GM19025 (cell line): Measurements from ENCODE around the gene RXRA.

Experiments
- ATAC-seq: cut with Tn5 transposase; IDR thresholded peaks from one replicate; pipeline ENCODE4 v1.9.1; 2021; ENCODE audit warnings: mild to moderate bottlenecking, low read depth, moderate library complexity; ENCODE audit not compliant: unreplicated experiment

The RXRA gene

DNA sequence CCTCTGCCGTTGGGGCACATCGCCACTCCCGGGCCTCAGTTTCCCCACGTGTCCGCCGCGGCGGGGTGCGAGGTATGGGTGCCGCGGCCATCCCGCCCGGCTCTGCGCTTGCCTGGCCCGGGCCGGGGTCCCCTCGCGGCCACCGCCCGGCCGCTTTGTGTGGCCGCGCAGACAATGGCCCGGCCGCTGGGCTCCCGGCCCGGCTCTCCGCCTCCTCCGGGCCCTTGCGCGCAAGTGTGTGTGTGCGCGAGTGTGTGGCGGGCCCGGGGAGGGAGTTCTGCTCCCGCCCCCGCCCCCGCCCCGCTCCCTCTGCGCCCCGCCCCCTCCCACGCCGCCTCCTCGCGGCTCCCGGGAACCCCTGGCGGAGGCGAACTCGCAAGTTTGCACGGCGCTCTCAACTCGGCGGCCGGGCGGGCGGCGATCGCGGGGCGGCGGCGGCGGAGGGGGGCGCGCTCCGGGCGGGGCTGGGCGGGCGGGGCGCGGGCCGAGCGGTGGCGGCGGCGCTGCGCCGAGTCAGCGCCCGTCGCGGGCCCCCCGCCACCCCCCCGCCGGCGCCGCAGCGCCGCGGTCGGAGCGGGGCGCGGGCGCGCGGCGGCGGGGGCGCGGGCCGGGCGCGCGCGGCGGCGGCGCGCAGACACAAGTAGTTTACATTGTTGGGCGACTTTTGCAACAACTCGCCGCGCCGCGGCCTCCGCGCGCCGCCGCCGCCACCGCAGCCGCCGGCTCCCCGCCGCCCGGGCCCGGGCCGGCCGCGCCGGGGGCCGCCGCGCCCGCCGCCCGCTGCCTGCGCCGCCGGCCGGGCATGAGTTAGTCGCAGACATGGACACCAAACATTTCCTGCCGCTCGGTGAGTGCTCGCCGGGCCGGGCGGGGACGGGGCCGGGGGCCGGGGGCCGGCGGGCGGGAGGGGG lies at the start of gene RXRA:
Gene RXRA (plus strand): TSS at position 643 of the 911 bp plus-strand sequence. CDS start 177 bp downstream, at position 820.
- no peak for ATAC-seq

DNA sequence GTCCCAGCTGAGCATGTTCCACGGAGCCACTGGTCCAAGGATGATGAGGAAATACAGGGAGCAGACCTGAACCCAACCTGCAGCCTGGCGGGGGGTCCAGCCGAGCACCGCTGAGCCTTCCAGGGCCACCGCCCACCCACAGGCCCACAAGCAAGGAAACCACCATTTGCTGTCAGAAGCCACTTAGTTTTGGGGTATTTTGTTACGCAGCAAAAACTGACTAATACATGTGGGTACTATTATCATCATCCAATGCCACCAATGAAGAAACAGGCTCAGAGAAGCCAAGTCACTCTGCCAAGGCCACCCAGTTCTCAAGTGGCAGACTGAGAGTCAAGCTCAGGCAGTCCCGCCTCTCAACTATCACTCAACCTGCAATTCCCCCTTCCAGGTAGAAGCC lies 48.0 kb upstream of the RXRA start:
- no peak for ATAC-seq

DNA sequence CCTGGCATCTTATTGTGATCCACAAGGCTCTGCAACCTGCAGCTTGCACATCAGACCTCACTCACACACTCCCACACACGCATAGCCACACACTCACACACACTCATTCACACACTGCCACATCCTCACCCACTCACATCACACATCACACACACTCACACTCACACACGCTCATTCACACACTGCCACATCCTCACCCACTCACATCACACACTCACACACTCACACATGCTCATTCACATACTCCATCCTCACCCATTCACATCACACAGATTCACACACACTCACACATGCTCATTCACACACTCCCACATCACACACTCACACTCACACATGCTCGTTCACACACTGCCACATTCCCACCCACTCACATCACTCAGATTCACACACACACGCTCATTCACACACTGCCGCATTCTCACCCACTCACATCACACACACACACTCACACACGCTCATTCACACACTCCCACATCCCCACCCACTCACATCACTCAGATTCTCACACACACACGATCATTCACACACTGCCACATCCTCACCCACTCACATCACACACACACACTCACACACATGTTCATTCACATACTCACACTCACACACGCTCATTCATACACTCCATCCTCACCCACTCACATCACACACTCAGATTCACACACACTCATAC lies 47.1 kb upstream of the RXRA start:
- no peak for ATAC-seq

DNA sequence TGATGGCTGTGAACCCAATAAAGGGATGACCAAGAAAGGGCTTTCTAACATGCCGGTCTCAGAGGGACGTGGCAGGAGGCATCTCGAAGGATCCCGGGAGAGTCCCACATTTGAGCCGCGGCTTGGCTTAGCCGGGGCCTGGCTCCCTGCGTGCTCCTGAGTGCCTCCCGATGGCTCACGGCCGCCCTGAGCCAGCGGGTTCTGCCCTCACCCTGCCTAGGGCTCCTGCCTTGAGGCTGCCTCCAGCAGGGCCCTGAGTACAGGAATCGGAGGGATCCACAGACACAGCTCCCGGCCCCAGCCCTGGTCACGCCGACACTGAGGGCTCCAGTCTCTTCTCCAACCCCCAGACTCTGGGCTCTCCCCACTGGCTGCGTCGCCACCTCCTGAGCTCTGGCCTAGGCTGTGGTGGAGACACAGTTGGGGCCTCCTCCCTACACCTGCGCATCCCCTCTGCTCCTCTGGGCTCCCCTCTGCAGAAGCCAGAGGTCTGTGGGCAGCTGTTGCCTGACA lies 44.1 kb upstream of the RXRA start:
- no peak for ATAC-seq

DNA sequence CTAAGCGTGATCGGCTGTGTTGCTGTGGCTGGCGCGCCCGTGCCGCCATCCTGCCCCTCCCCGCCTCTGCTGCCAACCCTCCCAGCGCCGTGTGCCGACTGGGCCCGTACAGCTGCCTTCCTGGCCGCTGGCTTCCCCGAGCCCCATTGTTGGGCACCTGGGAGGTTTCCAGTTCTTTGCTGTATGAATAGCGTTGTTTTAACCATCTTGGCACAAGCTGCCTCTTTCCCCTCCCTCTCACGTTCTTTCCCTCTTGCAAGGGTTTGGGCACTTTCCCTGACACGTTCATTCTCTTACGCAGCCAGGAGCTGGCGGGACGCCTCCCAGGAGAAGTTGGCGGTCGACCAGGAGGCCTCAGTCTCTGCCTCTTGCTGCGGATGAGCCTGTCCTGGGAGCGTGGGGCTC lies 43.1 kb upstream of the RXRA start:
- no peak for ATAC-seq

DNA sequence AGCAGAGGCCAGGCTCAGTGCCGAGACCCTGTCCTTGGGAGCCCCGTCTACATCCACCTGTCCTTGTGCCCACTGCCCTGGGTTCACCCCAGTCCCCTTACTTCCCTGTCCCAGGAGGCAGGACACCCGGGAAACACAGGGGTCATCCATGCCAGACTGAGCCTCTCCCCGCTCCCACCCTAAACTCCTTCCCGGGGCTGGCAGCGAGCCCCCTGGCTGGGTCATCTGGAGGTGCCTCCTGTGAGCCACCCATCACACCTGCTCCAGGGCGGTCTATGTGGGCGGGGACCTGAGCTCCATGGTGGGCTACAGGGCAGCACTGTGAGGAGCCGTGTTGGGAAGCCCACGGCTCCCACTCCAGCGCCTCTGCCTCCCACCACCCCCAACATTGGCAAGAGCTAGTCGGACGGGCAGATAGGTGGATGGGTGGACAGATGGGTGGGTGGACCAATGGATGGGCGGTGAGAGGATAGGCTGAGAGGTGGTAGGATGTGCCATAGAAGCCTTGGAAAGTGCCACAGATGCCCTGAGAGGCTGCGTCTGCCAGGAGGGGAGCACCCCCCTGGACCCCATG lies 42.5 kb upstream of the RXRA start:
- ATAC-seq: no peak

DNA sequence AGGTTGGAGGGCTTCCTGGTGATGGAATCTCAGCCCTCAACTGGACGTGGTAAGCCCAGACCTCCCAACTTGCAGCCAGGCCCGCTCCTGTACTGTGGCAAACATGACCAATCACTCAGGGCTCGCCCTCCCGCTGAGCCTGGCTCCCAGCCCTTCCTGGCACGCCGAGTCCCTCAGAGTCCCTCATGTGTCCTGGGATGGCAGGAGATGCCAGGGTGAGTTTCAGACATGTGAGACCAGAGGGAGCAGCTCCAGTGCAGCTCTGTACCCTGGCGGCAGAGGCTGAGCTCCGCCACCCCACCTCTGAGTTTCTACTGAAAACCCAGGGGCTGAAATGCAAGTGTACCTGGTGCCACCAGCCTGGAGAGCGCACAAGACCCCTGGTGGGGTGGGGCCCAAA lies 42.0 kb upstream of the RXRA start:
- no peak for ATAC-seq

DNA sequence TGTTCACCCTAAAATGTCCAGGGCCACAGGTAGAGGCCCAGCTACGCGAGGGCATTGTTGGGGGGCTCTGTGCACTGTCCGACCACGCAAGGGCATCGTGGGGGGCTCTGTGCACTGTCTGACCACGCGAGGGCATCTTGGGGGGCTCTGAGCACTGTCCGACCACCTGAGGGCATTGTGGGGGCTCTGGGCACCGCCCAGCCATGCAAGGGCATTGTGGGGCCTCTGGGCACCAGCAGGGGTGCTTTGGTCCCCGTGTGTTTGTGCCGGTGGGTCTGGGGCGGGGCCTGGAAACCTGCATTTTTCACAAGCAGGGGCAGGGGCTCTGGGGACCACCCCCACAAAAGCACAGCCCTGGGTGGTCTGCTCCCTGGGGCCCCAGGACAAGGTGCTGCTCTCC lies 41.5 kb upstream of the RXRA start:
- no peak for ATAC-seq

DNA sequence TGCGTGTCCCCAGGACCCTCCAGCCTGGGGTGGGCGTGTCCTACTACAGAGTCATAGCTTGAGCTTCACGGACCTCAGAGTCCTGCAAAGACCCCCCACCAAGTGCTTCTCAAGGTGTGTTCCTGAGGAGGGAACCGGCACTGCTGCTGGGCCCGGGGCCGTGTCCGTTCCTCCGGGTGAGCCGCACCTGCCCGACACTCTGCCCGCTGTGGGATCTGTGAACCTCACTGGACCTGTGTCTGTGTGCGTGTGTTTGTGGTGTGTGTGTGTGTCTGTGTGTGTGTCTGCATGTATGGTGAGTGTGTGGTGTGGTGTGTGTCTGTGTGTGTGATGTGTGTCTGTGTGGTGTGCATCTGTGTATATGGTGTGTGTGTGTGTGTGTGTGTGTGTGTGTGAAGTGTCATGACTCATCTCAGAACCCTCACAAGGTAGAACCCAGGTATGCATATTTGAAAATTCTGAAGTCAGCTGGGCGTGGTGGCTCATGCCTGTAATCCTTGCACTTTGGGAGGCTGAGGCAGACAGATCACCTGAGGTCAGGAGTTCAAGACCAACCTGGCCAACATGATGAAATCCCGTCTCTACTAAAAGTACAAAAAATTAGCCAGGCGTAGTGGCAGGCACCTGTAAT lies 40.9 kb upstream of the RXRA start:
- no peak for ATAC-seq

DNA sequence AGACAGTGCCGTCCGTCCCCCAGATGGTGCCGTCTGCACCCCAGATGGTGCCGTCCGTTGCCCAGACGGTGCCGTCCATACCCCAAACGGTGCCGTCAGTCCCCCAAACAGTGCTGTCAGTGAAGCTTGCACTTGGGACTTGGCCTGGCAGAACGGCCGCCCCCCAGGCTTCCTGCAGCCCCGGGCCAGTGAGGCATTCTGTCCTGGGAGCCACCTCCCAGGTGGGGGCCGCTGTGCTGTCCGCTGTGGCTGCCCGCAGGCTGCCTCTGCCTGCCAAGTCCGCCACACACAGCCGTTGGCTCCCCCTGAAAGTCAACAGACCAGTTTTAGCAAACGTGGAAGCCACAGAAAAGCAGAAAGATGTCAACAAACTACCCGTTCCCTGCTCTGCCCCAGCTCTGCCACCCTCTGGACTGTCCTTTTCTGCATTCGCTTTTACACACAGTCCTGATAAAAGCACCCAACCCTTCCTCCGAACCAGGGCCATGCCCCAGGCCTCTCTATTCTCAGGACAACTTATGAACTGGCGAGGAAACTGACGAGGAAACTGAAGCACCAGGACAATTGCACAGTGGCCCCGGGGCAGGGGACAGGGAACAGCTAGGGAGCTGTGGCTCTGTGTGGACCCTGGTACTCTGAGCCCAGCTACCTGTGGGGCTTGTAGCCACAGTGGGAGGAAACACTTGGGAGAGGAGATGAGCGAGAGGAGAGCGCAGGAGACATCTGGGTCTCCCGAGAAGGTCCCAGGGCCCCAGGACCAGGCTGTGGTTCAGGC lies 39.6 kb upstream of the RXRA start:
- no peak for ATAC-seq

DNA sequence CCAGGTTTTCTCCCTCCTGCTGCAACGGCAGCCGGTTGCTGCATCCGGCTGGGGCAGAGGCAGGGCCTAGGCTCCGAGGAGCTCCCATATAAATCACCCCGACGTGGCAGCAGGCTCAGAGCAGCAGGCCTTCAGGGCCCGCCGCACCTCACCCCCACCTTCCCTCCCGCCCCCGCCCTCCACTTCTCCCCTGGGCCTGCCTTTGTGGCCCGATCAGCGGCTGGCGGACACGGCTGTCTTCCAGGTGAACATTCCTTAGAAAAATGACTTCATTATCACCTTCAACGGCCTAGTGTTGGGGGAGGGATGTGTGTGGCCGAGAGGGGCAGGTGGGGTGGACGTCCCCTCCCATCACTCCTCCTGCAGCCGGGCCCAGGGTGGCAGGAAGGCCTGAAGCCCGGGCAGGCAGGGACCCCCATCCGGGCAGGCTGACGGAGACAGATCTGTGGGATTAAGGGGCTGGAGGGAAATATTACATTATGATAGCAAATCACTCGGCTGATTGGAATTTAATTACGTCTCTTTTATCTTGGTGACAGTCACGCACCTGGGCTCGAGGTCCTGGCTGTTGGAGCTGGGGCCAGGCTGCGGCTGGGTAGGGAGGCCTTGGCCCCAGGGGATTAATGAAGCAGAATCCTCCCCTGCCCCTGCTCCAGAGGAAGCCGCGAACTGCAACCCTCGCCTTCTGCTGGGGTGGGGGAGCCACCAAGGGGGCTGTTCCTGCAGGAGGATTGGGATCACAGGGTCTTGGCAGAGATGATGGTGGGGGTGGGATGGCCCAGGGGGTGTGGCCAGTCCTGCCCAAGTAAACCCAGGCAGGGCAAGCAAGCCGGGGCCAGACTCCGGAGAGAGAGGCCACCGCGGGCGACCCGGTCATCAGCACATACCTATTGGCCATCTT lies 38.4 kb upstream of the RXRA start:
- no peak for ATAC-seq

DNA sequence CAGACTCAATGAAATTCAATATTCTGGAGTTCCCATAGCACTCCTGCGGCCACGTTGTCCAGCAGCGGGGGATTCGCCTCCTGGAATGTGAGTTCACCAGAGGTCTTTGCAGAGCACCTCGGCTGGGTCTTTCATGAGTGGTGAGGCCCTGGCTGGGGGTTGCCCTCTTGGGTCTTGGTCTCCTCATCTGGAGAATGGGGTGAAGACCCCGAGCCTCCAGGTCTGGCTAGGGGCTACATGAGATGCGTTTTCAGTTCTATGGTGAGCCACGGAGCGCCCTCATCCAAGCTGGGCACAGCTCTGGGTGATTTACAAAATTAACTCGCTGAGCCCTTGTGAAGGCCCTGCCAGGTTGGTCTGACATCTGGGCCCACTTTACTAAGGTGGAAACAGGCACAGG lies 37.5 kb upstream of the RXRA start:
- no peak for ATAC-seq

DNA sequence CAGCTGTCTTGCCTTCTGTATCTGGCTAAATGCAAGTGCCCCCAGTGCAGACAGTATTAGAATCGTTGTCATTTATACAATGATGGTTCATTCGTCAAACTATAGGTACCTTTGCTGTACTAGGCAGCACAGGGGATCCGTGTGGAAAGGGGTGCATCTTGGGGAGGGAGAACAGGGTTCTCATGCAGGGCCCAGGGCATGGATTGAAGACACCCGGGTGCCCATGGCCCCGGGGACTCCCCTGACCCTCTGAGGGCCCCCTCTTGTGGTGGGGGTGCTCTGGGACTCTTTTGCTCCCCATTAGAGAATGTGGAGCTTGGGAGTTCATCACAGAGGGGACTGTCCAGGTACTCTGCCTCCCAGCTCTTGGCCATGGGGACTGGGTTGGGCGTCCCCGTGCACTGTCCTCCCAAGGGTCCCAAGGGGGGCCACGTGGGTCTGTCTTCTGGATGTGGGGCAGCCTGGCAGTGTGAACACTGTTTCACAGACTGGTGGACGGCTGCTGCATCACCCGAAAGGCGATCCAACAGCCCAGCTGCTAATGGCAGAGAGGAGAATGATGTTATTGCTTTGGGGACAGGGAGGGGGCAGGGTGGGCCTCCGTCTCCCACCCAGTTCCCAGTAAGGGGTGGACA lies 36.9 kb upstream of the RXRA start:
- ATAC-seq: no peak

DNA sequence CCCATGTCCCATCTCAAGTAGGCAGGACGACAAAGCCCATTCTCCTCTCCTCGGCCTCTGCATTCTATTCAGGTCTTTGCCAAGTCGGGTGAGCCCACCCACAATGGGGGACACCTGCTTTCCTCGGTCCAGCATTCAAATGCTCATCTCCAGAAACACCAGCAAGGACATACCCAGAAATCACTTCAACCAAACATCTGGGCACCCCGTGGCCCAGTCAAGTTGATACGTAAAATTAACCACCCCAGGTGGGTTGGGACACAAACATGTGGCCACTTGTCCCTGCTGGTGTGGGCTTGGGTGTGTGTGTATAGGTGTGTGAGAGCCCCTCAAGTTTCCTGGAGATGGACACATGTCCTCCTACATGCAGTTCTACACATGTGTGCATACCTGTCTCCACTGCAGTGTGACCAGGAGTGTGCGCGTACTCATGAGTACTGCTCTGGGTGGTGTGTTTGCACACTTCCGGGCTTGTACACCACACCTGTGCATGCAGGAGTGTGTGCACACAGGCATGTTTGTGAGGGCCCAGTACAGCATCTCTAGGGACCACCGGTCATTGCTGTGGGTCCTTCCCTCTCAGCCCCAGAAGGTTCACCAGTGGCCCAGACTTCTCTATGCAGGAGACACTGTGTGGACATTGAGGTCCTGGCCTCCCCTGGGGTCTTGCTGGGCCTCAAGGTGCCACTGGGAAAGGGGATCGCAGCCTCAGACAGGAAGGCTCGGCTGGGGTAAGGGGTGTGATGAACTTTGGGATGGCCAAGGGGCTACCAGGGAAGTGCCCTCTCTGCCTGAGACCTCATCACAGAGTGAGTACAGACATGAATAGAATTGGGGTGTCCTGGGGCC lies 35.4 kb upstream of the RXRA start:
- ATAC-seq: no peak

DNA sequence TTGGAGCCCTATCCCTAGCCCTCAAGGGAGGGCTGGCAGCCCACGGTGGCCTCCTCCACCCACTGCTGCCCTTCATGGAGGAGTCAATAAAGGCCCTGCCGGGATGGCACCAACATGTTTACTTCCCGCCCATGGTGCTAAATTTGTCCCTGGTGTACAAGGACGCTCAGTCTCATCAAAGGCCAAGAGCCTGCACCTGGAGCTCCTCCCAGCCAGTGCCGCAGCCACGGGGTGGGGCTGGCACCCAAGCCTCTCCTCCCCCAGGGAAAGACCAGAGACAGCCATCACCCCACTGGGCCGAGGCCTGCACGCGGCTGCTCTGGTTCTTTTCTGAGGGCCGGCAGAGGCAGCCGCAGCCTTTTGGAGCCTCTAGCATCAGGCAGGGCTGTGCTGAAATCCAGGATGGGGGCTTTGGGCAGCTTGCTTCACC lies 34.8 kb upstream of the RXRA start:
- ATAC-seq: no peak

DNA sequence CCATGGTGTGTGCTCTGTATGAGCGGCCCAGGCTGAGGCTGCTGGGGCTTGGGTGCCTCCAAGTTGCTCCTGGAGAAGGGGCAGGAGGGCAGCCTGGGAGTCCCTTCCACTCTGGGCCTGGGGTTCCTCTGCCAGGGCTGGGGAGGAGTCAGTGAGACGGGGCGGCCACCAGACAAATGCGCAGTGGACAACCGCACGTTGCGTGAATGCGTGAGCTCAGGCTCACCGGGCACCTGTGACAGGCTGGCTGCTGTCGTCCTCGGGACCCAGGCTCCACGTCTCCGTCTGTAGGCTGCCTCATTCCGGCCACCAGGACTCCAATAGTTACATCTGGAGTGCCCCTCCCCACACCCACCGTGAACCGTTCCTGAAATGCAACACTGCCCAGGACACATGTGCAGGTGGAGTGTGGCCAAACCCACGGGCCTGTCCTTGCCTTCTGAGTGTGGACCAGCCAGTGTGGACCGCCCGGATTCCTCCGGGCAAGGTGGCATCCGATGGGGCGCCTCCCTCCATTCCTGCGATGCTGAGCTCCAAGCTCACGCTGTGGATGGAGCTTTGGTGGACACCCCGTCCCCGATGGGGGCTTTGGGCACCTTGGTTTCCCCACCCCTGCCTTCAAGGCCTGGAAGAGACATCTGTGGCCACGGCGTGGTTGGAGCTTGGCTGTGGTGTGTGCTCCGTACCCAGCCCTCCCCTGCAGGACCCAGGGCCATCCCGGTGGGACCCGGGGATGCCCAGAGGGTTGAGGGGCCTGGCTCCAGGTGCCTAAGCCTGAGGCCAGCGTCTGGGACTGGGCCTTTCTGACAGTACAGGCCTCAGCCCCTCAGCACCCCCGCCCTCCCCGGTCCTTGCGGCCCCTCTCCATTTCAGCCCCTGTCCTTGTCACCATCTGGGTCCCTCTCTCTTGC lies 34.0 kb upstream of the RXRA start:
- ATAC-seq: no peak

DNA sequence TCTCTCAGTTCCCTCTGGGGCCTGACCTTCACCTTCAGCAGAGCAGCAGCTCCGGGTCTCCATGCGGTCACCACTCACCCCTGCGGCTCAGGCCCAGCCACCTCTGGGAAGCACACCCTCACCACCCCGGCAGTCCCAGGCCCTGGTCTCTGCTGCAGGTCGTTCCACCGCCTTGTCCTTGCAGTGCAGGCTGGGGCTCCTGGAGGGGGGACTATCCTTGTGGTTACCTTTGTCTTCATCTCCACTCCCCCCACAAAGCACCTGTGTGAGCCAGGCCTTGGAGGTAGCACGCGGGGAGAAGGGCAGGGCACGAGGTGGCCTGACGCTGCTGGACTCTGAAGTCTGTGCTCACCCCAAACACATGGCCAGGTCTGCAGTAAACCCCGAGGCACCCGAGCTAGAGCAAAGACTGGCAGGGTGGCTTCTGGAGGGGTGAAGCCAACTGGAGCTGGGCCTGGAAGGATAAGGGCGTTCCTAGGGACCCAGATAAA lies 33.2 kb upstream of the RXRA start:
- no peak for ATAC-seq
